ENCODE data around the gene PHF2. TPM values are rescaled to one million over a fixed set of nuclear protein-coding genes. Genes with fewer than 3 reads are reported as not detected.

Gene PHF2
- total RNA-seq, 4 donors from 2014 or later, result 23.3 to 33.1 (median 28.6) TPM

DNA sequence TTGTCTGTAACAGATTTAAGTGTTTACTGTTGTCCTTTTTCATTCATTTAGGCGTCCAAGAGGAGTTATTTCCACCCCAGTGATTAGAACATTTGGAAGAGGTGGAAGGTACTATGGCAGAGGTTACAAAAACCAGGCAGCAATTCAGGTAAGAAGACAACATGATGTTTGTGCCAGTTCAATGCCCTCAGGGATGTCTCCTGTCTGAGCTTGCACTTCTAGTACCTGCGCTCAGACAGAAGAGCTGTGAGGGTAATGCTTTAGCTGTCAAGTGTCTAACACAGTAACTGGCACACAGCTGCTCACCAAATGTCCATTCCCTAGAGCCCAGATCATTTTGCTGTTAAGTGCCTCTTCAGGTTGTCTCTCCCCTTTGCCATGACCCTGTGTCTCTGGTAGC is 14.2 kb upstream of the PHF2 start:
- peak in 1 of 2 donors; percentile 71 for DNase-seq (ENCODE audit: low spot score in 2 of 2)
- TF ChIP-seq, protein P1, sequence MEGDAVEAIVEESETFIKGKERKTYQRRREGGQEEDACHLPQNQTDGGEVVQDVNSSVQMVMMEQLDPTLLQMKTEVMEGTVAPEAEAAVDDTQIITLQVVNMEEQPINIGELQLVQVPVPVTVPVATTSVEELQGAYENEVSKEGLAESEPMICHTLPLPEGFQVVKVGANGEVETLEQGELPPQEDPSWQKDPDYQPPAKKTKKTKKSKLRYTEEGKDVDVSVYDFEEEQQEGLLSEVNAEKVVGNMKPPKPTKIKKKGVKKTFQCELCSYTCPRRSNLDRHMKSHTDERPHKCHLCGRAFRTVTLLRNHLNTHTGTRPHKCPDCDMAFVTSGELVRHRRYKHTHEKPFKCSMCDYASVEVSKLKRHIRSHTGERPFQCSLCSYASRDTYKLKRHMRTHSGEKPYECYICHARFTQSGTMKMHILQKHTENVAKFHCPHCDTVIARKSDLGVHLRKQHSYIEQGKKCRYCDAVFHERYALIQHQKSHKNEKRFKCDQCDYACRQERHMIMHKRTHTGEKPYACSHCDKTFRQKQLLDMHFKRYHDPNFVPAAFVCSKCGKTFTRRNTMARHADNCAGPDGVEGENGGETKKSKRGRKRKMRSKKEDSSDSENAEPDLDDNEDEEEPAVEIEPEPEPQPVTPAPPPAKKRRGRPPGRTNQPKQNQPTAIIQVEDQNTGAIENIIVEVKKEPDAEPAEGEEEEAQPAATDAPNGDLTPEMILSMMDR (IDR thresholded peaks at IDR 0.05), result no peak
- TF ChIP-seq POLR2A (IDR thresholded peaks at IDR 0.05), result no peak
- H3K4me3 ChIP-seq (ENCODE audit: low read depth, poor library complexity, severe bottlenecking), result no peak overlapping the region
- 48 to 59% methylated on average over 2 of the region's 2 CpGs for WGBS, 2 donors
- intact Hi-C loops (cut with DNase I; ENCODE audit: low total_unique reads), result no loop called here

DNA sequence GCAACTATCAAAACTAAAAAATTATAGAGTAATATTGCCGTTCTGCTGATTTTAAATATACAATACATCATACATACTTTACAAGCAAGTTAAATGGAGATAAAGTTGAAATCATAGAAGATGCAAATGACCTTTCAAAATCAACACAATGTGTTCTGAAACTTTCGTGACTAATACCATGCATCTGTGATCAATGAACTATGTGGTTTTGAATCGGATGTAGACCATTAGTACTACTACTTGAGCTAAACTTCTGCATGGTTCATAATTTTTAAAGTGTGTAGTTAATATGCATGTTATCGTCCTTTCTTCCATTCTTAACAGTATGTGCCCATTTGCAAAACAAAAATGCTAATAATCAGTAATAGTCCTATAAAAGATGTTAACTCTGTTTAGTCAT is 11.3 kb upstream of the PHF2 start:
- TF ChIP-seq POLR2A (IDR thresholded peaks at IDR 0.05), result no peak
- TF ChIP-seq, protein P1 (IDR thresholded peaks at IDR 0.05), result no peak
- 76 to 82% methylated on average over 4 of the region's 4 CpGs for WGBS, 2 donors
- intact Hi-C loops (cut with DNase I; ENCODE audit: low total_unique reads), result no loop called here
- no peak overlapping the region for H3K4me3 ChIP-seq (ENCODE audit: low read depth, poor library complexity, severe bottlenecking)
- no peak for DNase-seq (ENCODE audit: low spot score in 2 of 2)

DNA sequence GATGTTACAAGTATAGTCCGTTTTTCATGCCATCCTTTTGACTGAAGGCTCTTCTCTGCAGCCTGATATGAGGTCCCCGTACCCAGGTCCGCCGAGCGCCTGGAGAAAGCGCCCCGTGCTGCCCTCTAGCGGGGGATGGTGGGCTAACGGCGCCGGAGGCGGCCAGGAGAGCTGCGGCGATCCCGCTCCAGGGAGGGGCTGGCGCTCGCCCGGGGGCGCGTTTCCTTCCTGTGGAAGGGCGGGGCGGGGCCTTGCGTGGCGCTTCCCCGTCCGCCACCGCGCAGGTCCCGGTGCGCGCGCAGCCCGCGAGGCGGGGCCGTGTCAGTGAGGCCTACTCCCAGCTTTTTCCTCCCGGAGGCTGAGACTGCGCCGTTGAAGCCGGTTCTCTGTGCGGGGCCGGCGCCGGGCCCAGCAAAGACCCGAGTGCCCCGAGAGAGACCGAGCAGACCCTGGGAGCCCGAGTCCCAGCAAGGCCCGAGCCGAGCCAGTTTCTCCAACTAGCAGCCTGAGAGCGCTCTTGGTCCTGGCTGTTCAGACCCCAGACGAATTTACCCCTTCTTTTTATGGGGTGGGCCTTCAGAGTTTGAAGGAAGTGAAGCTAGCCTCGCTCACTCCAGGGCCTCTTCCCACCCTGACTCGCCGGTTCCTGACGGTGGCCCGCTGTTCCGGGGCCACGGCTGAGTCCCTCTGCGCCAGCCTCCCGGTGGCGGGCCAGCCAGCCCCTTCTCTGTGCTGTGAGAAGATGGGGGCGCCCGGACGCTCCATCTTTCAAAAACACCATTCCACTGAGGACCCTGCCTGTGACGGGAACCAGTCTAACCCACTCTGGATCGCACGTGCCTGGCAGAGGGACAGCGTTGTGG is 9.7 kb upstream of the PHF2 start:
- WGBS, 2 donors, result 1 to 2% methylated on average over 46 to 62 of the region's 69 CpGs
- intact Hi-C loops (cut with DNase I; ENCODE audit: low total_unique reads), result no loop called here
- TF ChIP-seq, protein P1 (IDR thresholded peaks at IDR 0.05), result peak in 2 of 3 donors; percentile 55 to 61
- peak in 1 of 2 donors; percentile 43 for TF ChIP-seq POLR2A (IDR thresholded peaks at IDR 0.05)

DNA sequence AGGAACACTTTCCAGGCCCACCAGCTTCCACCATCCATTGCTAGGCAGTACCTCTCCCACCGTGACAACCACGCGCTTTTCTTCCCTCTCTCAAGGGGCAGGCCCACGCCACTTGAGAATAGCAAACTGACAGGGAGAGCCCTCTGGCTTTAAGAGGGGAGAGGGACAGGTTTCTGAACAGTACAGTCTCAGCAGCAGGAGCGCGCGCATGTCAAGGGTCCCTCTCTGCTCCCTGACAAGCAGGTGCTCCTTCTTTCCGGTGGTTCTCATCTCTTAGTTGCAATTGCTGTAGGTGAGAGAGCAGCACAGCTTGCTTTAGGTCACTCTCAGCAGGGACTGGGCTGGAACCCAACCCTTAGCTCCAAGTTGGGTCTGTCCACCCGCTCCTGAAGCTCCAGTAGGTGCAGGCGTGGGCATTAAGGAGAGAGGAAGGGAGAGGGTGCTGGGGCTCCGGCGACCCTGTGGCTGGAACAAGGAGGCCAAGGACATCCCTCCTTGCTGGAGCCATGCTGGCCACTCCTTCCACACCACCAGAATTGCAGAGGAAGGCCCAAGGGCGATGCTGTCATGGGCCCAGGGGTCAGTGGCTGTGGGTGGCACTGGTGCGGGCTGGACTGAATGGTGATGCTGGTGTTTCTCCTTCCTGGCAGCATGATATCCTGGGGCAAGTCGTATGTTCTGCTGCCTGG is 9.0 kb upstream of the PHF2 start:
- TF ChIP-seq, protein P1 (IDR thresholded peaks at IDR 0.05), result no peak
- TF ChIP-seq POLR2A (IDR thresholded peaks at IDR 0.05), result no peak
- peak in 1 of 2 donors; percentile 82 for DNase-seq (ENCODE audit: low spot score in 2 of 2)
- 56 to 67% methylated on average over 15 of the region's 15 CpGs for WGBS, 2 donors
- peak overlapping the region; percentile 20 for H3K4me3 ChIP-seq (ENCODE audit: low read depth, poor library complexity, severe bottlenecking)
- intact Hi-C loops (cut with DNase I; ENCODE audit: low total_unique reads), result no loop called here

More for the DNA sequence above, 9.7 kb upstream of the PHF2 start:
- H3K4me3 ChIP-seq (ENCODE audit: low read depth, poor library complexity, severe bottlenecking), result peak overlapping the region; percentile 20
- DNase-seq (ENCODE audit: low spot score in 2 of 2), result peak; percentile 96 to 99

DNA sequence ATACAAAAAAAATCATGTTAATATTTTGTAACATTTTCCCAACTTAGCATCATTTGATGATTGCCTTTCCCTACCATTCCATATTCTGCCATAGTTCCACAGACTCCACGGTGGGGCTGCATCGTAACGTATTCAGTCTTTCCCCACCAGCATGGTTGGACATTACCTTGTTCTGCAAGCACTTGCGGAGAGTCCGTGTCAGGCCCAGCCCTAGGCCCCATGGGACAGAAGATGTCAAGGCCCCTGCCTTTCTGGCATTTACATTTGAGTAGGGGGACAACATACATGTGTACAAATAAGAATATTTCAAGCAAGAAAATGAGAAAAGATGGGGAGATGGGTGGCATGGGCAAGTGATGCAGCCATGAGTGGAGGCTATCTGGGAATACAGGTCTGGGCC is 8.2 kb upstream of the PHF2 start:
- DNase-seq (ENCODE audit: low spot score in 2 of 2), result no peak
- H3K4me3 ChIP-seq (ENCODE audit: low read depth, poor library complexity, severe bottlenecking), result no peak overlapping the region
- intact Hi-C loops (cut with DNase I; ENCODE audit: low total_unique reads), result no loop called here
- TF ChIP-seq, protein P1 (IDR thresholded peaks at IDR 0.05), result no peak
- no peak for TF ChIP-seq POLR2A (IDR thresholded peaks at IDR 0.05)
- WGBS, 2 donors, result 96 to 97% methylated on average over 5 of the region's 5 CpGs
